HG02571 (cell line): Measurements from ENCODE around the gene SEC16A.
A peak's percentile ranks its signal among the peaks of the same experiment; 100 is the strongest.

Source experiments
- ATAC-seq: cut with Tn5 transposase; IDR thresholded peaks from one replicate; pipeline ENCODE4 v1.9.1; 2021; ENCODE audit warnings: mild to moderate bottlenecking, moderate library complexity; ENCODE audit not compliant: unreplicated experiment

The SEC16A gene

GRCh38 chr9:136482793-136483588 is at the start of gene SEC16A:
TSS of gene SEC16A (minus strand) at chr9:136483040. CDS start at chr9:136477615, 5,425 bp downstream.
- peak; percentile 50 for ATAC-seq

GRCh38 chr9:136531904-136532798 is 49.3 kb upstream of the SEC16A start:
- ATAC-seq = no peak

DNA sequence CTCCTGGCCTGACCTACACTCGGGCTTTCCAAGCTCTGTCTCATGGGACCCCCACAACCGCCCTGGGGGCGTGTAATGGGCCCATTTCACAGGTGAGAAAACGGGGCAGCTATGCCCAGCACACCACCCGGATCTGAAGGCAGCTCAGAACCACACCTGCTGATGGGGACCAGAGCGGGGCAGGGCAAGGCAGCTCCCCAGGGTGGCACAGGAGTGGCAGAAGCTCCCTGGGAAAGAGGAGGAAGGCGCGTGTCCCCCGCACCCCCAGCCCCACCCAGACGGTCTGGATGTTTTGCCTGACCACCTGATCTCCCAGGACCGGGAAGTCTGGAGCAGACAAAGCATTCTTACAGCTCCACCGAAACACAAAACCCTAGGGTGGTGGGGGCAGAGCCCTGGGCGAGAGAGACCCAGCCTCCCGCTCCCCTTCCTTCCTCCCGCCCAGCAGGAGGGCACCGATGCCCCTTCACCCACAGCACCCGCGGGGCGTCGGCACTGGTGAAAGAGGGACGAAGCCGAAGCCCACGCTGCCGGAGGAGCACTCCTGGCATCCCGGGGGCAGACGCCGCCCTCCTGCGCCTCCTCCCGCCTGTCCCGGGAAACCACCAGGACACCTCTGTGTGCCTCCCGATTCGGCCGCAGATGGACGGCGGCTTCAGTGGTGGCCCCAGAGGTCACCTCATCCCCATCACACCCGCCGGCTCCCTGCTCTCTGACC is 48.5 kb upstream of the SEC16A start:
- no peak for ATAC-seq

- ATAC-seq = no peak
These were observed 47.7 kb upstream of the SEC16A start for GRCh38 chr9:136530461-136531089.

DNA sequence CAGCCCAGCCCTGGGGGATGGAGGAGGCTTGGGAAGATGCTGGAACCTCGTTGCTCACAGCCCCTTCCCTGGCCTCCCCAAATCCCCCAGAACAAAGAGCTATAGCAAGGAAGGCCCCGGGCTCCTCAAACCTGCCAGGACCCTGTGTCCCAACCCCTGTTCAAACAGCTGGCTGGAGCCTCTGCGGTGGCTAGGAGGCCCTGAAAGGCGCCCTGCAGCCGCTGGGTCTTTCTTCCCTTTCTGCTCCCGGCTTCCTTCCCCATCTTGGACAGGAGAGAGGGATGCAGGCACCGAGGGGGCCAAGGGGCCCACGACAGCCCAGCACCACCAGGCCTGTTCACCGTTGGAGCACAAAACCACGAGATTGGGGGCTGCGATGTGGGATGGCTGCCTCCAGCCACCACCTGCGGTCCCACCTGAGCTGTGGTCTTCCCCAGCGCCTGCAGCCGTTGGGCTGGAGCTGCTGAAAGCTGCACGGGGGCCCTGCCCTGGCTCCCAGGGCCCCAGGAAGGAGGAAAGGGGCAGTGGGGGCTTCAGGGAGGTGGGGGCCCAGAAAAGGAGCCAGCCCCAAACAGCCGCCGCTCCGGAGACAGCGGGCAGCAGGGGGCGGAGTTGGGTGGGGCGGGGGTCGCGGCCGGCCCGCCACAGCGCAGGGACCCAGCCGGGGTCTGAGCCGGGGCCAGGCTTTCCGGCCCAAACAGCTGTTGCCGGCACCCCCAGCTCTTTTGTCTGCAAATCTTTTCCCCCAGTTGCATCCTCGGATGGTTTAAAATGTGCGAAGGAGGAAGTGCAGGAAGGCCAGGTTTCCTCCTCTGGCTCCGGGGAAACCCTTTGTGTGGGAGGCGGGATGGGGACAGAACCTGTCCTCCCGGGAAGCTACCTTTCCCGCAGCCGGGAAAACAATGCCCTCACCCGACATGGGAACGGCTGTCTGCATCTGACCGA is 46.9 kb upstream of the SEC16A start:
- no peak for ATAC-seq

DNA sequence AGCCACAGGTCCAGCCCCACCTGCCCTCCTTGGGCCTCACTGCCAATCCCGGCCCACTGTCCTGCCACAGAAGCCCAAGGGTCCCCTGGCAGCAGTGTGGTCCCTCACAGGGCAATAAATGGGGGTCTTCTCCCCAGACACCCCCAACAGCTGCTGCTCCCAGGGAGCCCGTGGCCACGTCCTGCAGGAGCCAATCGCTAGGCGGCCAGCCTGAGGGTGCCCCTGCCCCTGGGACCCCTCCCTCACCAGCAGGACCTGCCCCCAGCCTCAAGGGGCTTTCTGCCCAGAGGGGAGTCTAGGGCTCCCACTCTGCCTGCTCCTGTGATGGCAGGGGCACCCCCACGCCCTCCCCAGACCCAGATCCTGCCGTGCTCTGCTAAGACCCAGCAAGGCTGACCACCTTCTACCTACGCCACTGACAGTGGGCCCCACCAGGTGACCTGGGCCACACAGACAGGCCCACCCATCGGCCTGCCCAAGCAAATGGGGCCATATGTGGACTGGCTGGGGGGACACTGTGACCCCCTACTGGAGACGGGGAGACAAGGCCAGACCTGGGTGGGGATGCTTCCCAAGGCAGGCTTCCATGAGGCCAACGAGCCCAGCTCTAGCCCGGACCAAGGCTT is 46.0 kb upstream of the SEC16A start:
- ATAC-seq = no peak

DNA sequence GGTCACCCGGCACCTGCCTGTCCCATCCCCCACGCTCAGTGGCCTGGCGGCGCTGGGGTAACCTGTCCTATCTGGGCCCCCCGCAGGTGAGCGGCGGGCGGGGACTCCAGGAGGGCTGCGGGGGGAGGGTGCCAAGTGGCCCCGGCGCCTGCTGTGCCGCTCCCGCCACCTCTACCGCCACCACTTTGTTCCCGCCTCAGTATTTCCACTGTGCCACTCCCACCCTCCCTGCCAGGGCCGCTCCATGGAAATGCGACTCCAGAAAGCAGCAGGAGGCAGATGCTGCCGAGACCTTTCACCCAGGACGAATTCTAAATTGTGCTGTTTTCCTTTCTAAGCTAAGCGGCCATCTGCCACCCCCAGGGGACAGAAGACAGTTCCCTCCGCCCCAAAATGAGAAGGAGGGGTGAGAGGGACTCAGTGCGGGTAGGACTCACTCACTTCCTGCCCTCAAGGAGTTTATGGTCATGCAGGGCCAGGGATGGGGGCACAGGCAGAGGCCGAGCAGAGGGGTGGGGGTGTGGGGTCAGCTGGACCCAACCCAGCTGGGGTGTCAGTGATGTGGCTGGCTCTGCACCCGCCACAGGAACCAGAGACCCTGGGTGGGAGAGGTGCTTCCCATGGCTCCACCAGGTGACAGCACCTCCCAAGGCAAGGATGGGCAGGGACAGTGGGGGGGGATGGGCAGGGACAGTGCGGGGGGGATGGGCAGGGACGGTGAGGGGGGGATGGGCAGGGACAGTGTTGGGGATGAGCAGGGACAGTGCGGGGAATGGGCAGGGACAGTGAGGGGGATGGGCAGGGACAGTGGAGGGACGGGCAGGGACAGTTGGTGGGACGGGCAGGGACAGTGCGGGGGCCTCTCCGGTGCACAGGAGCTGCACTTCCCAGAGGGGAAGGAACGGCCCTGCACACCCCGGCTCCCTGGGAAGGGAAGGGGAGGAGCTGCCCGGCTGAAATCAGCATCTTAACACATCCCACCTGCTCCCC is 45.2 kb upstream of the SEC16A start:
- no peak for ATAC-seq

- no peak for ATAC-seq
These were observed 44.3 kb upstream of the SEC16A start for GRCh38 chr9:136527131-136527530.

DNA sequence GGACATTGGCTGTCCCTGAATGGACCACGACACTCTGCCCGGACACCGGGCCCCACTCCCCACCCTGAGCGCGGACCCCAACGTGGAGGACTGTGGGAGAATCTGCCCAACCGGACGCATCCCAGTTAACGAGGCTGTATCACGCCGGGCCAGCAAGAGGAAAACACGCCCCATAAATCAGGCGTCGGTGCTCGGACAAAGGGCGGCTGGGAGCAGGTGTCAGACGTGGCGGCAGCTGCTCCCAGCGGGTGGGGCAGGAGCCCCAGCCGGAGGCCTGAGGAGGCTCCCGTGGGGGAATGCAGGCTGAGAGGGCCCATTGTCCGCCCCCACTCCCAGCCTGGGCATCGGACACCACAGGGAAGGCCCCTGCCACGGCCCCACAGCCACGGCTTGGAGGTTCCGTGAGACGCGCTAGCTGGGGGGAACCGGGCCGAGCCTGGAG is 43.8 kb upstream of the SEC16A start:
- no peak for ATAC-seq

DNA sequence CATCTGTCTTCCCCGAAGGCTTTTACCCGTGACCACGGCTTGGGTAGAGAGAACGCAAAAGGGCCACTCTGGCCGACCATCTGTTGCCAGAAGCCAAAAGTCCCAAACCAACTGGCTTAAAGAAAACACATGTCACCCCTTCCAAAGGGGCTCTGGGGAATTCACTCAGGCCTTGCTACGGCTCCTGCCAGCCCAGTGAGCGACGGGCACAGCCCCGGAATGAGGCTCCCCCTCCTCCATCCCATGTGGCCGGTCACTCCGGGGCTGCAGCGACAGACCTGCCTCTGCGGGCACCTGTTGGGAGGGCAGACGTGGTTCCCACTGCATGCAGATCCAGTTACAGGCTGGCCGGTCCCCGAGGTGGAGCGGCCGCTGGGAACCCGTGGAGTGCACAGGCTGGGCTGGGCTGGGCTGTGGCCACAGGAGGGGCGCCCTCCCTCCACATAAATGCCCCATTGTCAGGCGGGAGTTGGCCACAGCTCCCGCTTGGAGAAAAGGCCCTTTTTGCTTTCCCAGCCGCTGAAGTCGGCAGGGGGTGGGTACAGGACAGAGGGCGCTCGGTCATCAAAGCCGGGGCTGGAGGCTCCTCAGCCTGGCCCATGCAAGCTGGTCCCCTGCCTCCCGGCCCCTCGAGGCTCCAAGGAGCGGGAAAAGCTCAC is 43.1 kb upstream of the SEC16A start:
- ATAC-seq = no peak

DNA sequence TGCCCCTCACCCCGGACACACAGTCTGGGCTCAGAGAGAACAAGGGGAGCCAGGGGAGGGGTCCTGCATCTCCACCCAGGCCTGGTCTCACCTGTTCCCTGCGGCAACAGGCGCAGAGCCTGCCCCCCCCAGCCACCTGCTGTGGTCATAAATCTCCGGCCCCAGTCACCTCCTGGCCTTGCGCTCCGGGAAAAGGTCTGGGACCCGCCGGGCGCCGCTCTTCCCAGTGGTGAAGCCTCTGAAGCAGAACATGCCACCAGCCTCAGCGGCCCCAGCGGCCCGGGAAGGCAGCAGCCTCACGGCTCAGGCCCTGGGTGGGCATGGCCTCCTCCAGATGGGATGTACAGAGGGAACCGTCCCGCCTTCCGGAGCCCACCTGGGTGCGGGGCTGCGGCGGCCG is 42.4 kb upstream of the SEC16A start:
- no peak for ATAC-seq

DNA sequence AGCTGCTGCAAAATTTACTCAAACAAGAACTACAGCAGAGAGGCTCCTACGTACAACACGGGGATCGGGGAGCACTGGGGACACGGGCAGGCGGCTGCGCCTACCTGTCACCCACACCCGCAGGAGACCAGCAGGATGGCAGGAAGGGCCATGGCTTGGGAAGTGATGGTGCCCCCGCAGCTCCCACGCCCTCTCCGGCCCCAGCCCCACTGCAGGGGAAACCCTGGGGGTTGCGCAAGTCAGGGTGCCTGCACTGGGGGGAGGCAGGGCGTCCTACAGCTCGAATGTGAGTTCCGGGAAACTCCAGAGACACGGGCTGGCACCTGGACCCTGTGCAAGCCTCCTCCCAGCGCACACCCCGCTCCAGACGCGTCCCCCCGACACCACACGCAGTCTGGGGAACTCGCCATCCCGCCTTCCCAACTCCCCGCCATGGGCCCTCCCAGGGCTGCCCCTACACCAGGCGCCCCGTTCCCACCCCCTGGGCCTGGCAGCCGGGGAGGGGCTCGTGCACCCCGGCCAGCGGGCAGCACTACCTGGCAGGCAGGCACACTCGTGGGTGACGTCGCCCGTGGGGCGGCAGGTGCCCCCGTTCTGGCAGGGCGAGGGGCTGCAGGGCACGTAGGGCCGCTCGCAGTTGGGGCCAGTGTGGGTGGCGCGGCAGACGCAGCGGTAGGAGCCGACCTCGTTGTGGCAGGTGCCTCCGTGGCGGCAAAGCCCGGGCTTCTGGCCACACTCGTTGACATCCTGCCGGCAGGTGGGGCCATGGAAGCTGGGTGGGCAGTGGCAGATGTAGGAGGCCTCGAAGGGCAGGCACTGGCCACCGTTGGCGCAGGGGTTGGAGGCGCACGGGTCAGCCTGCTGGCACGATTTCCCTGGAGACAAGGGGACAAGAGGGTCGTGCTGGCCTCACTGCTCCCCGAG is 39.7 kb upstream of the SEC16A start:
- no peak for ATAC-seq

DNA sequence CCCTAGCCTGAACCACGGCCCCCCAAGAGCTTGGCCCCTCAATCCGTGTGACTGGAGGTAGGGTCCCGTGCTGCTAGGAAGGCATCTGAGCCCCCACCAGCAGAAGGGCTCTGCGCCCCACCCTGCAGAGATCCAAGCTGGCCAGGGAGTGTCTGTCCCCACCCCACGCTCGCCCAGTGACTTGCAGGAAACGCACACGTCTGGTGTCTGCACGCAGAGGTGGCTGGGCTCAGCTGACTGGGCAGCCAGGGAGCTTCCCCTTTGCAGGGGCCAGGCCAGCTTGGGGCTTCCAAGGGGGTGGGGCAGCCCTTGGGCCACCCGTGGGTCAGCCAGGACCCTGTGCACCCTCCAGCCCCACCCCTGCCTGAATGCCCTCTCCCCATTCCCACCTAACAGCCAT is 38.7 kb upstream of the SEC16A start:
- ATAC-seq = no peak

DNA sequence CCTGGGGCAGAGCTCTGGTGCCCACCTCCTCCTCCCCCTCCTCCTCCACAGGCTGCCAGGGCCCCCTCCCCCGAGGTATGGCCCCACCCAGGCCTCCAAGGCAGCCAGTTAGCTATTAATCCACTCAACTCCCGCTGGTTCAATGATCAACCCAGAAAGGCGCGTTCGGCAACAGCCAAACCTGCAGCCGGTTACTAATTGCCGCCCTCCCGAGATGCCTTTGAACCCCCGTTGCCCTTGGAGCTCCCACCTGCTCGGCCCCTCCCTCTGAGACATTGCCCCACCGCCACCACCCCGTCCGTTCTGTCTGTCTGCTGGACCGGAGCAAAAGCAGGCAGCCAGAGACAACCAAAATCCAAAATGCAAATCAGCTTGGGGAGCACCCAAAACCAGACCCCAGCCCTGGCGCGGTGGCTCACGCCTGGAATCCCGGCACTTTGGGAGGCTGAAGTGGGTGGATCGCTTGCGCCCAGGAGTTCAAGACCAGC is 37.3 kb upstream of the SEC16A start:
- no peak for ATAC-seq

- ATAC-seq = no peak
These were observed 36.6 kb upstream of the SEC16A start for GRCh38 chr9:136519263-136520052.
